ENCODE results near the gene ELMO1.

ELMO1 gene

DNA sequence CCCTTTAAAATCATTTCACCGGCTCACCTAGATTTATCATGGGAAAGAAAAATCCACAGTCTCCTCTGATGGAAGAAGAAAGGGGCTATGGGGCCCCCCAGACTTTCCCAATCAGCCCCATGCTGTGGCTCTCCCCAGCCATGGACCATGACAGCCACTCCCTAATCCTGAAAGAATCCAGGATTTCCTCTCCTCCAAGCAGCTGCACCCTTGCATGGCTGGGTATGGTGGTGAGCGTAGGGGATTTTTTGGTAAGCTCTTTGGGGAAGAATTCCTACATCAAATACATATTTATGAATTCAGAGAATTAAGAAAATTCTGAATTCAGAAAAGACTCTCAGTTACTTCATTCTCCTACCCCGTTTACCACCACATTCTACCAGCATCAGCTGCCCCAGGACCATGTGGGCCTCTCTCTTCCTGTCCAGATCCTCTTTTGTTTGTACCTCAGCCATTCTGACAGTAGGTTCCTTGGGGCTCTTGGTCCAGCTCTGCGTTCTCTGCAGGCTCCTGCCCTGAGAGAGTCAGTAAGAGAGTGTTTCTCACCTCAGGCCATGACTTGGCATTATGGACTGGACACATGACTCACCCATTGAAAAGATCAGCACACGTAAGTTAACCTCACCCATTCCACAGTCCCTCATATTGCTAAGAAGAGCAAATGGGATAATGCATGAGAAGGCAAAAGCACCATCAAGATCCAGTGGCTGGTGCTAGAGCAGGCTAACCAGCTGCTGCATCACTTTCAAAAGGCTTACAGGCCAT lies 337.8 kb downstream of the ELMO1 start:
- no peak for DNase-seq

DNA sequence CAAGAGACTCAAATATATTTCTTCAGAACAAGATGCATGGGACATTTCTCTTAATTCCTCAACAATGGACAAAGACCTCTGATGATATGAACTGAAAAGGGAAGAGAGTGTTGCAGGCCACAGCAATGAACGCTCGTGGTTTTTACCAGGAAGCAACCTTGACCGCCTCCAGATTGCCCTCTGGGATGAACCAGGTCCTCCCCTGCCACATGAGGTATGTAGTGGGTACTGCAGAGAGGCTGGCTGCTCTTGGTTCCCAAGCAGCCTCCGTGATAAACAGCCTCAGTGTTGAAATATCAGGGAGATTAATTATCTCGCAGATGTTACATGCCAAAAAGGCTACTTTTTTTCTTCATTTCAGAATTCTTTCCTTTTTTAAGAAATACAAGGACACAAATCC lies 338.8 kb downstream of the ELMO1 start:
- DNase-seq = no peak

DNA sequence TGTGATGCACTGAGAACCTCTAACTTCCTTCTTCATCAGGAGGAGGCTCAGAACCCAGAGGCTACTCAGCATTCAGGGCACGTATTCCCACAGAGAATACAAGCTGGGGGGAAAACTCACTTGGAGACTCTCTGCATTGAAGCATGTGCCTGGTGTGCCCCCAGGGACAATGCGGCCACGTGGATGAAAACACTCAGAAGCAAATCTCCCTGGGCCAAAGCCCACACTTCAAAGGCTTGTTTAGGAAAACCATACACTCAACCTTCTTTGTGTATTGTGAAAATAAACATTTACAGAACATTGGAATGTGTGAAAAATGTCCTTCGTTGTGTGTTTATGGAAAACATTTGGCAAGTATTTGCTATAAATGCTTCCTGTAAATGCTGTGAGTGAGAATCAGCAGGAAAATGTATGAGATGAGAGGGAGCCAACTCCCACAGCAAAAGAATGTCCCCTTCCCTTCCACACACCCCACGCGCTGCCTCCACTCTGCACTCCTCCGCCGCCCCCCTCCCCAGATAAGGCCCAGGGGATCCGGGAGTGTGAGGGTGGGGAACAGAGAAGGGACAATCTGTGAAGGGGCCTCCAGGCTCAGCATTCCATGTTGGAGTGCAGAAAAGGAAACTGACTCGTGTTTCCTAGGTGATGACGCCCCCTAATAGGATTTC lies 339.5 kb downstream of the ELMO1 start:
- DNase-seq = no peak

DNA sequence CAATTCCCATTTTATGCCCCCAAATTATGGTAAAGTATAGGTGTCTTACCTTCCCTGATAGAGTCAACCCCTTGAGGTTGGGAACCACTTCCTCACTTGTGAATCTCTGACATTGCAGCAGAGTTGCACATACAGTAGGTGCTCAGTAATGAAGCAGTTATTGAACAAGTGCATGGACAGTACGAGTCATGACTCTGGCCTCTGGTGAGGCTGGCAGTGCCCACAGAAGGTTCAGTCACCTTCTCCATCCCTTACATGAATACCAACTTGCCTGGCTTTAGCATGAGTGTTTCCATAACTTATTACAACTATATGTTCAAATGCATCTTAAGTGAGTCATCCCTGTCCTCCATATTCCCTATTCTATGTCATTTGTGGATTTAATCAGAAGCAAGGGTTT lies 340.0 kb downstream of the ELMO1 start:
- no peak for DNase-seq

DNA sequence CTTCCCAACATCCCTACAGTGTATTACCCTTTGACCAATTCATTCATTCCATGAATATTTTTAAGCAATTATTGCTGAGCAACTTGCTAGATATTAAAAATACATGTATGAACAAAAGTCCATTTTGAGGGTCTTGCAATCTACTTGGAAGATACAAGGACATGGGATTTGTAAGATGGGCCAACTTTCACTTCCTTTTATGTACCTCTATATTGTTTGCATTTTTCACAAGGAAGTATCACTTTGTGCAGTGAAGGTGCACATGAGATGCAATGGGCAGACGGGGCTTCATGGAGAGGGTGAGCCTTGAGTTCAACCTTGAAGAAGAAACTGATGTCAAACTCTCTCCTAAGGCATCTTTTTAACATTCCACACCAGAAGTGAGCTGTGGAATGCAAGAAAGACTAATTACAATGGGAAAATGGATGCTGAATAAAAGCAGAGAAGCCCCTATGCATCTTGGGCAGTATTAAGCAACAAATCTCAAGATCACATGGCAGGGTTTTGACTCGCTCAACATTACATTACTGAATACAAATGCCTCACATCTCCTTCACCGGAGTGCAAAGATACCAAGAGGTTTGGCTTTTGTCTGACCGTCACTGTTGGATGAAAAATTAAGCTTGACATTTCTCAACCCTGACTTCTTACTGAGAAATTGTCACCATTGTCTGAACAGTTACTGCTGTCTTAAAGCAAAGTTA lies 341.5 kb downstream of the ELMO1 start:
- DNase-seq = no peak

DNA sequence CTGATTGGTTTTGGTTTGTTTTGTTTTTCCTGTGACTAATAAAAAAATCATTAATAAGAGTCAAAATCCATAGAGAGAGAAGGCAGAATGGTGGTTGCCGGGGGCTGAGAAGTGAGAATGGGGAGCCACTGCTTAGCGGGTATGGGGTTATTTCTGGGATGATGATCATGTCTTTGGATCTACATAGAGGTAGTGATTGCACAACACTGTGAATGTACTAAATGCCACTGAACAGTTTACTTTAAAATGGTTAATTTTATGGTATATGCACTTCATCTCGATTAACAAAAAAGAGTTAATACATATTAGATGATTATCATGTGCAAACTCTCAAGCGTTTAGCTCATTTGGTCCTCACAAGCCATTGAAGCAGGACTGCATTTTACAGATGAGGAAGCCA lies 342.9 kb downstream of the ELMO1 start:
- DNase-seq = no peak

DNA sequence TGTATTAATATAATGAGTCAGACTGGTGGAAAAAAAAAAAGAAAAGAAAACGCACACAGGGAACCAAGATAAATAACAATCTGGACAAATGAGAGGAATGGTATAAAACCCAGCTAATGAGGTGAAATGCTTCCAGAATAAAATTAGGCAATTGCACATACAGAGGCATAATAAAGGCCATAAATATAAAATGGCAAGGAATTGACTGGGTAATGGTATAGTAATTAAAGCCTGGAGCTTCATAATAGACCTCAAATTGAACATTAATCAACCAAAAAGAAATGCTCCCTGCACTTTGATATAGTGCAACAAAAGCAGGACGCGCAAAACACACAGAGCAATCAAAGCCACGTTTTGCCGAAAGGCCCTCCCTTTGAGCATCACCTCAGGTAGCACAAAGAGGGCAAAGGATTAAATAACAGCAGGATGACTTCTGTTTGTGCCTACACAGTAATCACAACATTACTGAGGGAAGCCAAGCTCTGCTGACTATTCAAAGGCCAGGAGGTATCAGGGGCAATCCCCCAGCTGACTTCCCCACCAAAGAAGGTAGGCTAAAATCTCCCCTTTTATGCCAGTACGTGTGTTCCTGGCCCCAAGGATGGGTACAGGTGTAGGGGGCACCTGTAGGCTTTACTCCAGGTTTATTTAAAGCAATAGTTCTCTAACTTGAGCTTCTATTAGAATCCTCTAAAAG lies 343.7 kb downstream of the ELMO1 start:
- no peak for DNase-seq

DNA sequence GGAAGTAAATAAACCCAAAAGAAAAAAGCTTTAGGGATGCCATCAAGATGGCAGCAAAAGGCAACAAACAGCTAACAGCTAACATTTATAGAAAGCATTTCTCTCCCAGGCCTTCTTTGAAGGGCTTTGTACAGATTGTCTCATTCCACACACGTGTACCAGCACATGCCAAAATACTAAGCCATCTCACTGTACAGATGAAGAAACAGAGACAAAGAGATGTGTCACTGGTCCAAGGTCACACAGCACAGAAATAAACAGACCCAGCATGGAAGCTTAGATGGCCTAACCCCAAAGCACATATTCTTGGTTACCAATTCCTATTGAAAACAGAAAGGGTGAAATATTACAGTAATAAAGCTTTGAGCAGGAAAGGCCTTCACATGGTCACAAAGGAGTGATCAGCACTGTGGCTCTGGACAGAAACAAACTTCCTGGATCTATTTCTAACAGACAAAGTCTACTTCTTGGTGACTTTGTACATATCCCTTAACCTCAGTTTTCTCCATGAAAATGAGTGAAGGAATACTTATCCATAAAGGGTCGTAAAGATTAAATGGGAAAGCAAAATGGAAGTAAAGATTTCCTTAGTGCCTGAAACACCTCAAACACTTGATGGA lies 346.0 kb downstream of the ELMO1 start:
- no peak for DNase-seq

DNA sequence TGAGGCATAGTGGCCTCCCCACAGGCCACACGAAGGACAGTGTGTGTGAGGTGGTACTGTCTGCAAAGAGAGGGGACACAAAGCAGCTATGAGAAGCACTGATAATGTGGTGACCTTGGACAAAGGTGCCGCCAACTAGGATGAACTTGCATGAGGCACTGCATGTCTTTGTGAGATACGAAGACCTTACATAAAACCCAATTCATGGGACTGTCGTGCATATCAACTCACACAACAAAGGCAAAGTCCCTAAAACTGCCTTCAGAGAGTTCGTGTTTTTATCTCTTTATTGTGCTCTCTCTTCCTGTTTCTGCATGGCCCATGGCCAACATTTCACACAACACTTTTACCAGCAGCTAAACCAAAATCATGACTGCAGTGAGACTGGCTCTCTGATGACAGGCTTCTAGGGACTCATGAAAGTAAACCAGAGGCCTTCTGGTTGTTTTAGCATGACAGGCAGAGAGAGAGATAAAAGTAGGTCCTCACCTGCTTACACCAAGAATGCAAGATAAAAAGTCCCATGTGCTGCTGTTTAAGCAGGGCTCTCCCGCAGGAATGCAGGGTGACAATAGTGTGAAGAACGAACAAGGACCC lies 347.8 kb downstream of the ELMO1 start:
- DNase-seq = no peak

DNA sequence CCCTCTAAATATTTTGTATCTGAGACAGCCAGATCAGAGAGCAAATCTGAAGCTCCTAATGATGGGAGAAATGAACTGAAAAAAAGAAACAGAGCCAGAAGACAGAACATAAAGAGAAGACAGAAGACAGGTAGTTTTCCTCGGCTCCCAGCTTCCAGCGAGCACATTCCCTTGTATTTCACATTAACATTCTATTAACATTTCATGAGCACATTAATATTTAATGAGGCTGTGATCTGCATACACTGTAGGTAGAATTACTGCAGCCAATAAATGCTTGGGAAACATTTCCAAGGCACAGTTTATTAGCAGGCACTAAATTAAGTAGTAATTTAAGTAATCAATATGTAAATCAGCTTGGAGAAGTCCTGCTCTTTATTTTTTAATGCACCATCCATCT lies 349.9 kb downstream of the ELMO1 start:
- no peak for DNase-seq

DNA sequence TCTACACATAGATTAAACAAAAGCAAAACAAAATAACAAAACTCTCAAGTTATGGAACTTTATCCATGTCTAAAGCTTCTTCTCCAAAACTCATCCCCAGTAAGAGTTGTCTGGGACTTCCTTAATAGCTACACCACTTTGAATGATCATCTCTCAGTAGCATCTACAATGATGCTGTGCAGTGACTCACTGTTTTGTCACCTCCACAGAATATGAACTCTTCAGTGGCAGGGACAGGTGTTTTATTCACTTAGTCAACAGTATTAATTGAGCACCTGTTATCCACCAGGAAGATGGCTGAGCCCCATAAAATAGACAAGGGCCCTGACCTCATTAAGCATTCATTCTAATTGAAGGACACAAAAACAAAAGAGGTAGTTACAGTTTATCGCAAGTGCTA lies 350.7 kb downstream of the ELMO1 start:
- no peak for DNase-seq

DNA sequence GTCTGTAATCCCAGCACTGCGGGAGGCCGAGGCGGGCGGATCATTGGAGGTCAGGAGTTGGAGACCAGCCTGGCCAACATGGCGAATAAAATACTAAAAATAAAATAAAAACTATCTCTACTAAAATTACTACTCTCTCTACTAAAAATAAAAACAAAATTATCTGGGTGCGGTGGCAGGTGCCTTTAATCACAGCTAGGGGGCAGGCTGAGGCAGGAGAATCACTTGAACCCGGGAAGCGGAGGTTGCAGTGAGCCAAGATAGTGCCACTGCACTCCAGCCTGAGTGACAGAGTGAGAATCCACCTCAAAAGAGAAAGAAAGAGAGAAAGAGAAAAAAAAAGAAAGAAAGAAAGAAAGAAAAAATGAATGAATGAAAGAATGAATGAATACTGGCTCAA lies 351.4 kb downstream of the ELMO1 start:
- no peak for DNase-seq

DNA sequence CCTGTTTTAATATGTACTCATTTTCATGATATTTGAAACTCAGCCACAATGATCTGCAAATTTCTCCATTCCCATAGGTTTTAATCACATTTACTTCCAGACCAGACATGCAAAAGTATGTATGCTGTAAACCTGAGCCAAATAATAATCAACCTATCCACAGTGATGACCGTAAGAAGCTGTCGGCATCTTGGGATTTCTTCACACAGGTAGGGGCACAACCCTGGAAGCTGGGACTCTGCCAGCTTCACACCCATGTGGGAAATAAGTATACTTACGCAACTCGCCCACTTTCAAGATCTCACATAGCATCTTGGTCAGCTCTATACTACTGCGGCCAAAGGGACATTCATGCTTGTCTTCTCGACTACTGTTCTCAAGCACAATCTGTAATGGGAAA lies 352.3 kb downstream of the ELMO1 start:
- DNase-seq = no peak

DNA sequence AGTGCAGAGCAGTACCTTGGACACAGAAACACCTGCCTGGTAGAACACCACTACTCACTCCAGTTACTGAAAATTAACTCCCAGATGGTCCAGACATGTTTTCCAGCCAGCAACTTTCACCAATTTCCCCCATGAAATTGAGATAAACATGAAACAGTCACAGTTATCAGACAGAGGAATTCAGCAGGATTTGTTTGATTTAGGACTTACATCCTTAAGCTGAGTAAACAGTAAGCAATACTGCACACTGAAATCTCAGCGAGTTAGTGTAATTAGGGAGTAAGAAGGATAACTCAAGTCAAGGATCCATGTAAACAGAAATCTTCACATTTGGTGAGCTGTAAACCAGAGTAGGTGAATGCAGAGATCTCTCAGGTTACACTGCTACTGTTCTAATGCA lies 353.5 kb downstream of the ELMO1 start:
- no peak for DNase-seq

DNA sequence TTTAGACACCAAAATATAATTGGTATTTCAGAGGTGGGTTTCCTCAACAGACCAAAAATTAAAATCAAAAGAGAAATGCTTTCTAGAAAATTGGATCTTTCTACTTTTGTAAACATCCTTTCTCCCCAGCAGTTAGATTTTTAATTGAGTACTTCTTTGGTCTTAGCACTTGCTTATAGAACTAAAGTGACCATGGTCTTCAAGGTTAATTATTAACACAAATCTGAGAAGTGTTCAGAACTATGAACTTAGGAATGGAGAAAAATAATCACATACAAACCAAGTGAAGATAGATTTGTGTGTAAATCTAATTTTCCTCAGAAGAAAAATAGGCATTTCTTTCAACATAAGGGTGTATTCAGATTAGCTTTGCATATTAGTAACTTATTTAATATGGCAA lies 355.4 kb downstream of the ELMO1 start:
- DNase-seq = no peak

DNA sequence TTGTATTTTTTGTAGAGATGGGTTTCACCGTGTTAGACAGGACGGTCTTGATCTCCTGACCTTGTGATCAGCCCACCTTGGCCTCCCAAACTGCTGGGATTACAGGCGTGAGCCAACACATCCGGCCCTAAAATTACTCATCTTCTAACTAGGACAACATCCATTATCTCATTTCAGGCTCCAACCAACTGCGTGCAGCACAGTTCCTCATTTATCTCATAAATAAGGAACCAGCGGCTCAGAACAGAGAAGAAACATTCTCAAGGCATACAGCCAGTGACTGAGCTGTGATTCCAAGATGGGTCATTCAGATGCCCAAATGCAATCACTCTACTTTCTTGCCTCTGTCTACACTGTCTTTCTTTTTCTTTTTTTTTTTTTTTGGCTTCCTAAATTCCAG lies 356.1 kb downstream of the ELMO1 start:
- peak; percentile 56 for DNase-seq

DNA sequence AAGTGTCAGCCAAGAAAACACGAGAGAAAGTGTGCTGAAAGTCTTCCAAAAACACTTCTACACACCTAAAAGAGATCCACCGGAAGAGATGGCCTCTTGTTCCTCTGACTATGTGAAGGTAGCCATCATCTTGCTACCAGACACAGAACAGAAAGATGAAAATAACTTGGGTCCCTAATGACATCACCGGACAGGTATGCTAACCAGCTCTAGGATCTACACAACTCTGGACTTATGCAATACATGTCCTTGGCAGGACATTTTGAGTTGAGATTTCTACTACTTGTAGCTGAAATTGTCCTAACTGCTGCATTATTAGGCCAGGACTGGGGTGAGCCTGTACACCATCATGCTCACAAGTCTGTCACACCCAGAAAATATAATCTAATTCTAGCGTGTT lies 358.7 kb downstream of the ELMO1 start:
- no peak for DNase-seq

DNA sequence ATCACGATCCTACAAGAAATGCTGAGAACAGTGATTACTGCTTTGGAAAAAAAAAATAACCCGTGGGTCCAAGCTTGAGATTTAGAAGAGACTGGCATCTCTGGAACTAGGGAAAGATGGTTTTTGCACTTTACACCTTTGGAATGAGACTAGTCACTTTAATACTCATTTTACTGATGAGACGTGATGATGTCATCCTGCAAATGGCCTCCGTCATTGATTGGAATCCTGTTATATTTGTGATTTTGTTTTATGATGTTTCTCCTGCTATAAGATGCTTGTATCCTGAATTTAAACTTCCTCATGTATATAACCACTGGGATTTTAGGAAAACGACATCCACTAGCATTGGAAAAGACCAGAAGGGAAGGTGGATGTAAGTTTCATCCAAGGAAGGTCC lies 363.1 kb downstream of the ELMO1 start:
- no peak for DNase-seq

DNA sequence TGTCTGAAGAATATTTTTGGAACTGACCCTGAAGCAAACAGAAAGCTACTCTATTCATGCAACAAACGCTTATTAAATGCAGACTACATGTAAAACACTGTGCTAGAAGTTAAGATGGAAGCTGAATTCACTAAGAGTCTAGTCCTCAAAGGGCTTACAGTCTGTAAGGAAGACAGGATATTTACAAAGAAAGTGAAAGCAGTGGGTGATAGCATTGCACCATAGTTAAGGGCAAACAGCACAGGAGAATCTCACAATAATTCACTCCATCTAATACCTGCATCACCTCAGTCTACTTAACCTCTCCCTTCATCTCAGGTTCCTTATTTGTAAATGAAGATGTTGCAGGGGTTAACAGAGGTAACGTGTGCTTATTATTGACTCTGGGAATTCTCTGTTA lies 364.4 kb downstream of the ELMO1 start:
- DNase-seq = no peak

DNA sequence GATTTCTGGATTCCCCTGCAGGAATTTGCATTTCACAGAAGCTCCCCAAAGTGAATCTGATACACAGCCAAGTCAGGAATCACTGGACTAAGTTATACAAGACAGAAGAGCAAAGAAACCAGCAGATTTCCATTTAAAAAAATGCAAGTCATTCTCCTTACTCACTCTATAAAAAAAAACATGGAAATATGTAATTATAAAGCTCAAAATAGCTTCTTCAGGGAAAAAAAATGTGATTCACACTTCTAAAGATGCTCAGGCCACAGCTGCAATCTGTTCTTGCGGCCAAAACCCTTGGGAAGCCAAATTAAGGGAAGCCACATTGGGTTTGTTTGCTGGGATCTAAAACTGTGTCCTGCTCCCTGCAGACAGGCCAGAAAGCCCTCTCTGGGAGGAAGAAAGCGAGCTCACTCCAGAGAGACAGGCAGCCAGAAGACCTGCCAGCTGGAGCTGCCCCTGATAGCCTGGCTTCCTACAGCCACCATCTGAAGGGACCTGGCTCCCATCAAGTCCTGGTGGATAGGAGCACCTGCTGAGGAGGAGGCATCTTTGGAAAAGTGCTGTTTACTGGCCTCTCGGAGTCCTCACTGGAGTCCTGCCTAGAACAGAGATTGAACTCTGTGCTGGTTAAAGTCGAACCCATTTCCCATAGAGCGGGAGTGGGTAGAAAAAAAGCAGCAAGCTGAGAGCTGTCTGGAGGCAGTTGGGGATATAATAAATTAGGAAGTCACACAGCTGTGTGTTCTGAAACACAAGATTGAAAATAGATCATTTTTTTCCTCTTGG lies 365.2 kb downstream of the ELMO1 start:
- DNase-seq = no peak

DNA sequence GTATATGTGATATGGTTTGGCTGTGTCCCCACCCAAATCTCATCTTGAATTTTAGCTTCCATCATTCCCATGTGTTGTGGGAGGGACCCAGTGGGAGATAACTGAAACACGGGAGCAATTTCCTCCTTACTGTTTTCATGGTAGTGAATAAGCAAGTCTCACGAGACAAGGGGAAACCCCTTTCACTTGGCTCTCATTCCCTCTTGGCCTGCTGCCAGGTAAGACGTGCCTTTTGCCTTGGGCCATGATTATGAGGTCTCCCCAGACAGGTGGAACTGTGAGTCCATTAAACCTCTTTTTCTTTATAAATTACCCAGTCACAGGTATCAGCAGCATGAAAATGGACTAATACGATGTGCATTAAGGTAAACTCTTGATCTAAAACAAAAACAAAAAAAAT lies 367.2 kb downstream of the ELMO1 start:
- no peak for DNase-seq

DNA sequence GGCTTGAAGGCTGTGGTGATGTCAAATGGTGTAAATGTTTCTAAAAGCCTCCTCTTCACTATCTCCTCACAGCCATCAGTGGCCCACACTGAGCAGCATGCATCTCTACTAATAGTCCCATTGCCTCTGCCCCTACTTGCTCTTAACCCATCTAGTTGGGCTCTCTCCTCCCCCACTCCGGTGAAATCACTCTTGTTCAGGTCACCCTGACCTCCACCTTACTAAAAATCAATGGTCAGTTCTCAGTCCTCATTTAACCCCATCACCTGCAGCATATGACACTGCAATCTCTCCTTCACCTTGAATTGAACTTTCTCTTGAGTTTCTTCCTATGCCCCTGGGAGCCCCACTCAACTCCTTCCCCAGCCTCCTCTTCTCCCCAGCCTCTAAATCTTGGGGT lies 369.2 kb downstream of the ELMO1 start:
- no peak for DNase-seq

All from CD4-positive, alpha-beta T cell treated with Interleukin-15 for 1 hour (primary cell).